RWPE2 (cell line): ENCODE measurements around the gene TMEM169.

Experiments used
- ATAC-seq: fragments of 200-7000 bp; cut with Tn5 transposase; 3 replicates; pipeline ENCODE4 v1.9.1; 2021; ENCODE audit warnings: low read depth
- DNase-seq: peaks from one replicate; pipeline ENCODE4 v3.0.0-alpha.2; 2020; ENCODE audit warnings: low spot score
- H3K27ac ChIP-seq: fragments of 450-650 bp; 2 replicates; pipeline ENCODE4 v1.5.1; 2017; ENCODE audit warnings: mild to moderate bottlenecking; ENCODE audit not compliant: poor library complexity, severe bottlenecking
- H3K27me3 ChIP-seq: fragments of 250-450 bp; sonication (Bioruptor Pico); 2 replicates; pipeline ENCODE4 v1.5.1; 2021; ENCODE audit warnings: mild to moderate bottlenecking, moderate library complexity; ENCODE audit not compliant: insufficient read depth, poor library complexity, severe bottlenecking
- H3K36me3 ChIP-seq: fragments of 250-450 bp; sonication (Bioruptor Pico); 2 replicates; pipeline ENCODE4 v1.5.1; 2020; ENCODE audit warnings: low read depth, mild to moderate bottlenecking, moderate library complexity
- H3K4me1 ChIP-seq: fragments of 250-450 bp; sonication (Bioruptor Pico); 2 replicates; pipeline ENCODE4 v1.5.1; 2021; ENCODE audit warnings: mild to moderate bottlenecking, moderate library complexity; ENCODE audit not compliant: insufficient read depth, poor library complexity, severe bottlenecking
- H3K4me3 ChIP-seq: fragments of 250-450 bp; sonication (Bioruptor Pico); 2 replicates; pipeline ENCODE4 v1.5.1; 2021; ENCODE audit warnings: mild to moderate bottlenecking, moderate library complexity; ENCODE audit not compliant: severe bottlenecking
- H3K9me3 ChIP-seq: fragments of 250-450 bp; sonication (Bioruptor Pico); 2 replicates; pipeline ENCODE4 v1.5.1; 2021; ENCODE audit warnings: mild to moderate bottlenecking, moderate library complexity; ENCODE audit not compliant: severe bottlenecking
- CTCF ChIP-seq: fragments of 450-650 bp; IDR thresholded peaks from one replicate; pipeline ENCODE4 v1.5.1; 2017; ENCODE audit warnings: mild to moderate bottlenecking, moderate library complexity; ENCODE audit not compliant: poor library complexity, severe bottlenecking

The TMEM169 gene

GRCh38 chr2:216130346-216130971 lies 48.7 kb downstream of the TMEM169 start:
- ATAC-seq, result no peak
- H3K36me3 ChIP-seq, result peaks cover 100% of the 10 kb centered on the region
- H3K27ac ChIP-seq, result no peak overlapping the region
- H3K4me1 ChIP-seq, result no peaks in the 10 kb centered on the region
- no peak overlapping the region for H3K4me3 ChIP-seq
- no peak for DNase-seq
- no peaks in the 10 kb centered on the region for H3K9me3 ChIP-seq
- H3K27me3 ChIP-seq, result no peaks in the 10 kb centered on the region
- no peak for TF ChIP-seq CTCF

- no peak for ATAC-seq
- Histone ChIP-seq H3K4me3 (no peak overlapping the region), H3K27me3 (no peaks in the 10 kb centered on the region), H3K36me3 (peaks cover 96% of the 10 kb centered on the region), H3K4me1 (no peaks in the 10 kb centered on the region), H3K9me3 (no peaks in the 10 kb centered on the region), H3K27ac (no peak overlapping the region)
- no peak for DNase-seq
- TF ChIP-seq CTCF, result no peak
Measured at GRCh38 chr2:216131175-216131926, 49.6 kb downstream of the TMEM169 start.

- Histone ChIP-seq H3K27me3 (no peaks in the 10 kb centered on the region), H3K4me1 (no peaks in the 10 kb centered on the region), H3K36me3 (peaks cover 96% of the 10 kb centered on the region), H3K4me3 (no peak overlapping the region), H3K9me3 (no peaks in the 10 kb centered on the region), H3K27ac (no peak overlapping the region)
- ATAC-seq (no peak), DNase-seq (no peak)
- no peak for TF ChIP-seq CTCF
Measured at GRCh38 chr2:216132585-216132984, 50.9 kb downstream of the TMEM169 start.

GRCh38 chr2:216133397-216133796 lies 51.7 kb downstream of the TMEM169 start:
- DNase-seq, result no peak
- H3K27me3 ChIP-seq, result no peaks in the 10 kb centered on the region
- ATAC-seq, result no peak
- H3K4me1 ChIP-seq, result no peaks in the 10 kb centered on the region
- TF ChIP-seq CTCF, result no peak
- no peak overlapping the region for H3K4me3 ChIP-seq
- H3K9me3 ChIP-seq, result no peaks in the 10 kb centered on the region
- H3K36me3 ChIP-seq, result peaks cover 96% of the 10 kb centered on the region
- no peak overlapping the region for H3K27ac ChIP-seq
